ENCODE results near the gene FUT8.

Gene FUT8

DNA sequence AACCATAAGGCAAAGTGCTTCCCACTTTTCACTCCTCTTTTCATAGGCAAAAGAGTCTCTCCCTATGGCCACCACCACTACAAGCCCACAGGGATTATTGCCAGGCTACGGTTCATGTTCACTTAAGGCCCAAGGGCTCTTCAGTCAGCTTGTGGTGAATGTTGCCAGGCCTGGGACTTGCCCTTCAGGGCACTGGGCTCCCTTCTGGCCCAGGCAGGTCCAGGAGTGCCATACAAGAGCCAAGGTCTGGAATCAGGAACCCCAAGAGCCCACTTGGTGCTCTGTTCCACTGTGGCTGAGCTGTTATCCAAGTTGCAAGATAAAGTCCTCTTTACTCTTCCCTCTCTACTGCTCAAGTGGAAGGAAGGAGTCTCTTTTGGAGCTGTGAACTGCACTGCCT is 307.6 kb downstream of the FUT8 start:
- DNase-seq: no peak

DNA sequence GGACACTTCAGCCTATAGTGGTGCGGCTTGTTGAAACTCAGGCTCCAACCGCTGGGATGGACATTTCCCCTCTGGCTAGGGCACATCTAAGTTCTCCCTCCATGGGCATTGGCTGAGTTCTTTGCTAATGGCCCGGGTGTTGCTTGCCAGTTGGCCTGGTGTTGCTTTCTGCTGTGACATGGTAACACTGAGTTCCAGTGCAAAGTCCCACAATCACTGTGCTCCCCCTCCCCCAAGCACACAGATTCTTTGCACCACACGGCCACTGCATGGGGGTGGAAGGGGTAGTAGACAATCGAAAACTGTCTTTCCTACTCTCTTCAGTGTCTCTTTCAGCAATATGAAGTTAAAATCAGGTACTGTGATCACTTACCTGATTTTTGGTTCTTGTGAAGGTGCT is 308.2 kb downstream of the FUT8 start:
- DNase-seq: no peak

DNA sequence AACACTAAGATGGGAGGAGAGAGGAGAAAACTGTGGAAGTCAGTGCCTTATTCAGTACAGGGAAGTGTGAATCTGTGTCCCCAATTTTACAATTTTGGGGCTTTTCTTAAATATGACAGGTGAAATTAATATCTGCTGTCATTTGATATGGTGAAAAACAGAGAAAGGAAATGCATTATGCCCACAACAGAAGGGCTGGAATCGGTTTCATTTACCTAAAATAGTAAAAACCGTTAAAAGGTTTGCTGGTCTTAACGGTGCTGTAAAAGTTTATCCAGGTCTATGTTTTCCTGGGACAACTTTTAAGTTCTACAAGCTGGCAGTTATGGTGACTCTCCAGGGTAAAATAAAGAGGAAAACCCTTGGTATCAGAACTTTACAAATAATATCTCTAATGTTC is 310.8 kb downstream of the FUT8 start:
- no peak for DNase-seq

DNA sequence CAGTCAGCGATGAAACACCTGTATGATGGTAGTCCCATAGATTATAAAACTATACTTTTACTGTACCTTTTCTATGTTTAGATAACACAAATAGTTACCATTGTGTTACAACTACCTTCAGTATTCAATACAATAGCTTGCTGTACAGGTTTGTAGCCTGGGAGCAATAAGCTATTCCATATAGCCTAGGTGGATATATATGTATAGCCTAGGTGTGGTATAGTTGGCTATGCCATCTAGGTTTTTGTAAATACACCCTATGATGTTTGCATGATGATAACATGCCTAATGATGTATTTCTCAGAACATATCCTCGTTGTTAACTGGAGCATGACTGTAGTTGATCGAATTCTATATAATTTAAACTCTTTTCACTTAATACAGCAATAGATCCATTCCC is 316.1 kb downstream of the FUT8 start:
- no peak for DNase-seq

DNA sequence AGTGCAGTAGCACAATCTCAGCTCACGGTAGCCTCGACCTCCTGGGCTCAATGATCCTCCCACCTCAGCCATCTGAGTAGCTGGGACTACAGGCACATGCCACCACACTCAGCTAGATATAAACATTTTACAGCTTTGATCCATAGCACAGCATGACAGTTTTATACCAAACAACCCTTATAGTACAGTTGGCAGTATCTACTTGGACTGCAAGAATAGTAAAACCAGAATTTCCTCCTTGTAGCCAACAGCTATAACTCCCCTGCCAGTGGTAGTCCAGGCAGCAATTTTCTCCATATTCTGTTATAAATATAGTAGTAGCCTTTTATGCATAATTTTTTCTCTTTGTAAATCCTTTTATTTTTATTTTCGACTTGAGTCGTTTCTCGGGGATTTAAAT is 317.0 kb downstream of the FUT8 start:
- no peak for DNase-seq

DNA sequence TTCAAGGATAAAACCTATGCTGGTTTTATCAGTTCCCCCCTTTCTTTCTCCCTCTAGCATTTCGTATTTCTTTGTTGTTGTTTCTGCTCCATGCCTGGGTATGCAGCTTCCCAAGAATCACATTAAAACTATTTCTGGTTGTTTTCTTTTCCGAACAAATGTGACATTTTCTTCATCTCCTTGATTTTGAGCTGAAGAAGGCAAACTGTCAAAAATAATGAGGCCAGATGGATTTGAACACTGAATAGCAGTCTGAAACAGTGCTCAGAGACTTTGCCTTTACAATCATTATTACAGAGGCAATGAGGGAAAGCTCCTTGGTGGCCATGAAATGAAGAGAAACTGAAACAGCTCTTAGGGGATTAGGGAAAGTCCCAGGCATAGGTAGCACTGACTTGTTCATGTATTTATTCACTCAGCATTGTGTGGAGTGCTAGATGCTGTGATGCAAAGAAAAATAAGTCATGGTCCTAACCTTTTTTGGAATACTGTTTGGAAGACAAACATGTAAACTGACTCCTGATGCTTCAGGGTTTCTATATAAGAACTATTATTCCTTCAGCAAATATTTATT is 319.5 kb downstream of the FUT8 start:
- DNase-seq: no peak

DNA sequence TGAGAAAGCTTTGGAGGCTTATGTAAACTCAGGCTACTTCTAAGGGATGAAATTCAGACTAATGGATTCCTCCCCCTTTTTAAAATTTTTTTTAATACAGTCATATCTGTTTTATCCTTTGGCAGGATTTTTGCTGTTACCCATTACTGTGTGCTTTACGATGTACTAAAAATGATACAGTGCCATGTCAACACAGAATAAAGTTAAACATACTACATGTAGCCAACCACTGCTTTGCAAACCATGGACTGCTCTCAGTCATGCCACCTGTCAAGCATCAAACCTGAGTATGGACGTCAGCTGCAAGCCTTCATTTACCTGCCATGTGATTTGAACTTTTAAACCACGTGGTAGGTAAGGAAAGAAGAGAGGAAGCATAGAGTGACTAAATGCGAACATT is 325.8 kb downstream of the FUT8 start:
- DNase-seq: no peak

DNA sequence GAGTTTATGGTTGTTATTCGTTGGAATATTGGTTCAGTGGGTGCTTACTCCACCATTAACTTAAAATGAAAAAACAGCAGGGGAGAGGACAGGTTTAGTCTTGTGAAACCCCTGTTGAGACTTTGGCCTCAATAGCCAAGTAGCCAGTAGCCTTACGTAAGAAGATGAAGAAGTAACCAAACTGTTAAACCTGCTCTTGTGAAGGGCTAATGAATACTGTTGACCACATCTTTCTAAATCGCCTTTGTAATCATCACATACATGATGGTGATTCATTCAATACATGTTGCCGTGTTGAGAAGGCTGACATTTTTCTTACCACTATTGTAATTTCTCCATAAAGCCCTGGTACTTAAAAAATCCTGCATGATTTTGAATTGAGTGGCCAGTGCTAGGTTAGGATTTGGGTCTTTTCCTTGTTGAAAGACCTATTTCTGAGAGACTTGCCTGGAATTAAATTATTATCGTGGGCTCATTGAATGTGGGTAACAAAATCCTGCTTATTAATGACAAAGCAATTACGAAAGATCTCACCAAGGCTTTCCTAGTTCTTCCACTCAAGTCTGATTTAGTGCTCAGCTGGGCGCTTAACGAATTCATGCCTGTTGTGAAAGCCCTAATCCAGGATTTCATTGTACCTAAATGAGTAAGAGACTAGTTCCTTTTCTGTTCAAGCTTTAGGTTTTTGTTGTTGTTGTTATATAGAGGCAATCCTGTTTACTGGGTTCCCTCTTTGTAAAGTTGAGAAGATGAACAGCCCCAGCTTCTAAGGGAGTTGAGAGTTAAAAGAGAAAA is 333.1 kb downstream of the FUT8 start:
- DNase-seq: no peak

DNA sequence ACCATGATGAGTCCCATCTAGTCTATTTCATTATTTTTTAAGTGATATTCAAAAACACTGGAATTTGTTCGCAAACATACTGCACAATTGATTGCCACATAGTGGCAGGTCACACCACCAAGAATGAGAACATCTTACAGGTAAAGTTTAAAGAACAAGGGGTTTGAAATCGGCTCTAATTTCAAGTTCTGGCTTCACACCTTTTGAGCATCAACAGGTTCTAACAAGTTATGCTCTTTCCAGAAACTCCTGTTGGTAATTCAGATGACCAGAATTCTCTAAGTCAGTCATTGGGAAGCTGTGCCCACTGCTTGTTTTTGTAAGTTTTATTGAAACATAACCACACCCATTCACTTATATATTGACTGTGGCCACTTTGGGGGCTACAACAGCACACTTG is 336.3 kb downstream of the FUT8 start:
- no peak for DNase-seq

DNA sequence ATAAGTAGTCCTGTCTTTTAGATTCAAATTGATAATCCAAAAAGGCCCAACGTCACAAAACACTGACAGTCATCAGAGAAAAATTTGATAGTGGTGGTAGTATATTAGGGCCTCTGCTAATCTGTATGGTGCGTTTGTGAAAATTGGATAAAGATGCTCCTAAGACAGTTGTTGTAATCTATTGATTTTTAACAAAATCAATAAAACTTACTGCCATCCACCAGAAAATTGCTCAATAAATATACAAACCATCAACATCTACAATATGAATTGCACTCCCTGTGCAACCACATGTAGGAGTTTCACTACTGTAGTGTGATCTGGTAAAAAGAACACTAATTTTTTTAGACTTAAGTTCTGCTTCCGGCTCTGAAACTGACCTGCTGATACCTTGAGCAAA is 336.8 kb downstream of the FUT8 start:
- DNase-seq: no peak

DNA sequence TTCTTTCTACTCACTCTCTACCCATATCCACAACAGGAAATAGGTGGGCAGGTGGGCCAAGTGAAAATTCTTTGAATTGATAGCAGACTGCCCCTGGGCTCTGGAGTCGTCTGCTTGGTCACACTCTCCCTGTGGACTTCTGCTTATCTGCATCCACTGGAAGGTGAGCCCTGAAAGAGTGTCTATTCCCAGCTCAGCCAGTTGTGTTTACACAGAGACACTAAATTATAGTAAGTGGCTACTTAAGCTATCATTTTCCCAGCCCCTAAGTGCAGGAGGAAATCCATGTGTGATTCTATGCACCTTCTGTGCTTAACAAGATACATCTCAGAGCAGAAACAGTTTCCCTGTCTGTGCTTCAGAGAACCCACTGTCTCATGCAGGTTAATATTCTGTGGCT is 338.4 kb downstream of the FUT8 start:
- no peak for DNase-seq

DNA sequence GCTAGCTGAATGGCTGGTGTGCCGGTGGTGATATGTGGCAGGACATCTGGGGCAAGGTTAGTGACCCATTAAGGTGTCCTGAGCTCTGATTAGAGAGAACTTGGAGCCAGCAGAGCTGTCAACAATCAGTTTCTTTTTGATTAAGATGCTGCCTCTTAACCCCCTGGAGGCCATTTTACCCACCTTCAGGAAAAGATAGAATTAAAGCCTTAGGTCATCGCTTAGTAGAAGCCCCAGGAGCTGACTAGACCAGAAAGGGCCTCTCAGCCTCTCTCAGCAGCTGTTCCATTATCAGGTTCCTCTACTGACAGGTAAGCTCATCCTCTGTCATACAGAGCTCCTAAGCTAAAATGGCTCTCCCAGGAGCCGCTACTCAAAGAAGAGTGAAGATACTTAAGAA is 339.0 kb downstream of the FUT8 start:
- no peak for DNase-seq

DNA sequence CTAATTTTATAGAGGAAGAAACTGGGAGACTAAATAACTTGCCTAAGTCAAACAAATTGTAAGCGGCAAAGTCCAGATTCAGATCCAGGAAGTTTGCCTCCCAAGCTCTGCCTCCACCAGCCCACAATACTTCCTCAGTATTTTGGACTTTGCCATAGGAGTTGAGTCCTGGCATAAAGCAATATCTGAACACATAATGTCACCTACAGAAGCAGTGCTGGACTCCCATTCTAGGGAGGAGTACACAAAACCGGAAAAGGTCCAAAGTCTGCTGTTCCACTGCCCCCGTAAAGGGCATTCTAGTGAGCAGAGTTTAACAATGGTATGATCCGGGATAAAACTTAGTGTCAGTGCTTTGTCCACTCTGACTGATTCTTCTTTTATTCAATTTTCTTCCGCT is 340.5 kb downstream of the FUT8 start:
- no peak for DNase-seq

DNA sequence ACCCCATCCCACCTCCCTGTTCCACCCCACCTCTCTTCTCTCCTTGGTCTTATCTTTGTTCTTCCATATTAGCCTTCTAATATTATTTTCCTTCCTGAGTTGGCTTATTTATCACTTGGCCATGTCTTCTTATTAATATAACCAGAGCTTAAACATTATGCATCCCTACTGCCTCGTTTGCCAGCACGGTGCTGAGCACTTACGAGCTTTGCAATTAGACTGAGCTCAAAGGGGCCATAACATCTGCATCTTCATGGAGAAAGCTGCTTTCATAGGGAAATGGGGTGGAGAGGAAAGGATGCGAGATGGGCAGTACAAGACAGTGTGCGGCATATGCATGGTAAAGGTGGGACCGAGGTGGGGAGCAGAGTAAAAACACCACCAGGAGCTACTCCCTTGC is 342.8 kb downstream of the FUT8 start:
- DNase-seq: no peak

DNA sequence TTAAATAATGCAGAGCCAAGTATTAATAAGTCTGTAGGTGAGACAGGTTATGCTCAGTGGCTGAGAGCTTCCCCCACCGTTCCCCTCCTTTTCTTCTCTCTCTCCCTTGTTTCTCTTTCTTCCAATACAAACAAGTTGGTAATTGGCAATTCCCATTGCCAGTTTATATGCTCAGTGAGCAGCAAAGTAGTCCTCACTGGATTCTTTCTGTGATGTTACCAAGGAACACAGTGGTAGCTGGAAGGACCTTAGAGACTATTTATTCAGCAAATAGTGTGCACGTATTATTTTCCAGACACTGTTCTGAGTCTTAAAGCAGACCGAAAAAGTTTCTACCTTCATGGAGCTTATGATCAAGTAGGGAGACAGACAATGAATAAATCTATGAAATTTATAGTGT is 344.4 kb downstream of the FUT8 start:
- no peak for DNase-seq

DNA sequence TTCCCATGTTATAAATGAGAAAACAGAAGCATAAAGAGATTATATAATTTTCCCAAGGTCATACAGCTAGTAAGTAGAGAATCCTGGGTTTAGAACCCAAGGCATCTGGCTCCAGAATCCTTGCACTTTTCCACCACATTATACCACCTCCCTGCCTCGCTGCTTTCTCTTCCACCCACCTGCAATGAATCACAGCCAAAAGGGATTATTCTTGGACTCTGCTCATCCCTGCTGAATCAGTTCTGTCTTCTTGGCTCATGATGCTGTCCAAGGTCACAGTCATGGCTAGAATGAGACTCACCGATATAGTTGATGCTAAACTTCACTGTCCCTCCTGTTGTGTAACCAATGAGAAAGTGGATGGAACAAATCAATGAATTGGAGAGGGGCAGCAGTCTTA is 356.6 kb downstream of the FUT8 start:
- DNase-seq: no peak

DNA sequence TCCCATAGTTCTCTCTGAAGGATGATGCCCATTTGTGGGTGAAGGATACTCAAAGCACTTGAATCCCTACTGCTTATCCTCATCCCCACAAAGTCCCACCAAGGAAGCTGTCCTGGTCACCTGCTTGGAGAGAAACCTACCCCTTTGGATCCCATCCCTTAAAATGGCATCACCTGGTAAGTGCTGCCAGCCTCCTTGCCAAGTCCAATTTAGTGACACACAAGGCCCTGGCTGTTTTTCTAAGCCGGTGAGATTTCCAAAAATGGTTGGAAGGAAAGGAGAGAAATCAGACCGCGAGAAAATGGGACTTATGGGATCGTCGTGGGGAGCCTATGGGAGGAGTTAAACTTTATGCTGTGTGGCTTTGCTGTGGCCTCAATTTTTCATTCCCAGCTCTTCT is 358.2 kb downstream of the FUT8 start:
- DNase-seq: no peak

DNA sequence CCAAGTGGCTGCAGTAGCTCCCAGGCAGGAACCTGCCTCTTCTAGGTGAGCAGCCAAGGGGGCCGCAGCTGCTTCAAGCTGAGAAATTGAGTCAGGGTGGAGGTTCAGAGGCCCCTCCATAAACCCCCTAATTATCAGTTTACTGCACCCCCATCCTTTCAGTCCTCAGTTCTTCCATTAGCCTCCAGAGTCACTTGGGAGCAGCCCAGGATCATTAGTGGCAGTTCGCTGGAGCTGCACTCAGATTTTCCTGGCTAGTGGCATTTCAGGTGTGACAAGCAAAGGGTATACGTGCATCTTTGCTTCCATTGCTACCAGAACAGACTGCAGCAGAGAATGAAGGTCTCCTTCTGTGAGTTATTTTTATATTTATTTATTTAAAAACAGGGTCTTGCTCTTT is 358.7 kb downstream of the FUT8 start:
- DNase-seq: no peak

DNA sequence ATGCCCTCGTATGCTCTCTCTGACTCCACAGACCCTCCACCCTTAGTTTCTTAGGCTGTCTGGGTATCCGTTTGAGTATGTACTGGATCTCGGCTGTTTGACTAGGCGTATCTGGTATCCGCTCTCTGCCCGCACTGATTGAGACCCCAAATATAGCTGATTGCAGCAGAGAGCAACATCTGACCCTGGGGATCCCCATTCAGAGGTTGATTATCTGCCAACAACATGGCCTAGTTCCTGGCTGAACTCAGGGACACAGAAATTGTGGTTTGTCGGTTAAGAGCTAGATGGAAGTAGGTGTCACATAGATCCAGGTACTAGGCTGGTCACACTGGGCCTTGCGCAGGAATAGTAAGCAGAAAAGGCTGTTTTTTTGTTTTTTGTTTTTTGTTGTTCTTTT is 359.9 kb downstream of the FUT8 start:
- DNase-seq: no peak

DNA sequence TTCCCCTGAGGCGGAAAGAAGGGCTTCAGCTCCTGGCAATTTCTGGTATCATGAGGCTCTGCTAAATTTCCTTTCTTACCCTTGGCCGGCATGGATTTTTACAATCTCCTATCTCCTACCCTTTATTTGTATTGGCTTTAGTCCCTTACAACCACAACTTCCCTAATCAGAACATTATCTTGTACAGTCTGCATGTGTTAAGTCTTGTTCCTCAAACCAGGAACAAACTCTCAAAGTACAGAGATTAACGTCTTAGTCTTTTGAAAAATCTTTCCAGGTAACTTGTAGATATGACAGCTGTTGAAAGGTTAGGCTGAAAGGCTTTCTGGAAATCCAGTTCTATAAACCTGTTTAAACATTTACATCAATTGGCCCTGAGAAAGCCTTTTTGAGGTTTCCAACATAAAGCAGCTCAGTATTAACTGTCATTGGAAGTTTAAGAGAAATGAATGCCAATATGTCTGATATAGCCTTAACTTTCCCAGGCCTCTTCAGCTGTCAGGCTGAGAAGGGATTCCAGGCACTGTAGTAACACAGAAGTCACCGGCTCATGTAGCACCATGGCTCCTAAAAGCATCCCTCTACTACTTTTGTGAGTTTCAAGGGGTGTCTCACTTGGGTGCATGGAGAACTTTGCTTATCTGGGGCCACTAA is 360.5 kb downstream of the FUT8 start:
- DNase-seq: no peak

DNA sequence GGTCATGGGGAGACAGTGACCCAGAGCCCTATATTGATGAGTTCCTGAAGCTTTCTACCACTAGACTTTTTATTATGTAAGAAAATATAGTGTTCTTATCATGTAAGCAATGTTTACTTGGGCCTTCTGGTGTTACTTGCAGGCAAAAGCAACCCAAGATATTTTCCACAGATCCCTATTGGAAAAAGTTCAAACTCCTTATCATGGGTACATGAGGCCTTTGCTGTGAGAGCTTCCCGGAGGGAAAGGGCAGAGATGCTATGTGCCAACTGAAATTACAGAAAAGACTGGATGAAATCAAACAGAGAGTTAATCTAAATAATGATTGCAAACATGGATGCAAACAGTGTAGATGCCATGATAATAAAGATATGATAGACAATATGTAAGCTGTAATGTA is 361.5 kb downstream of the FUT8 start:
- DNase-seq: no peak

DNA sequence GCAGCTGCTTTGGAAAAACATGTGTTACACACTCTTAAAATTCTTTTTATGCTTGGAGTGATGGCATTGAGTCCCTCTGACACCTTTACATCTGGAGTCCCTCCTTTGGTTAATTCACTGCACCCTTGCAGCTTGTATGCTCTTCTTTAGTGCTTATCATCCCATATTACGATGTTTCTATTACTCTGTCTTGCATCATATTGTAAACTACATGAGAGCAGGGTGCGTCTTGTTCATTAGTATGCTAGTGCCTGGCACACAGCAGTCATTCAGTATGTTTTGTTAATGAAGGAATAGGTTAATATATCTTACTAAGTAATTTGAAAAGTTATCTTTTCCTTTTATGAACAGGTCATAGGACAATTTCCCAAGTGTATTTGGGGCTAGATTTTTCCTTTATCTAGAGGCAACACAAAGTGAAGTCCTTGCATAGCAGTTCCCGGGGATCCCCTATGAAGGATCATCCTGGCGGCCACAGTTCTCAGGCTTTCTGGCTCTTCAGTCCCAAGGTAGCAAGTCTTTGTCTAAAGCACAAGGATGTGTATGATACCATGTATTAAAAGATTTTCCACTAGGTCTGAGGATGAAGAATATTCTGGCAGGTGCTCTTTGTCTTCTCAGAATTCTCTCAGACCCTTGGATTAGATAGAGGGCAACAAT is 363.8 kb downstream of the FUT8 start:
- no peak for DNase-seq

DNA sequence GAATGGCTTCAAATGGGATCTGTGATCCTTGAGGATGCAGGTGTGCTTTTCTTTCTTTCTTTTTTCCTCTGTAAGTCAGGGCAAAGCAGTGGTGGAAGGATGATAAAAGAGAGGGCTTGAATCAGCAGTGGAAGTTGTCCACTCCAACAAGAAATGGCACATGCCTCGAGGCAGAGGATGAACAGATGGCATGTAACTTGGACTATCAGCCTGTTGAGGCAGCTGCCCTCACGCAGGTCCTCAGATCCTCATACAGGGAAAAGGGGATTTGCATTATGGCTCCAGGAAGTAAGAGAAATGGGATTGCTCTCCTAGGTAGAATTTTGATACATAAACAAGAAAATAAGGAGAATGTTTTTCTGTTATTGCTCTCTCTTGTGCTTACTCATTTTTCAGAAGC is 368.0 kb downstream of the FUT8 start:
- no peak for DNase-seq

DNA sequence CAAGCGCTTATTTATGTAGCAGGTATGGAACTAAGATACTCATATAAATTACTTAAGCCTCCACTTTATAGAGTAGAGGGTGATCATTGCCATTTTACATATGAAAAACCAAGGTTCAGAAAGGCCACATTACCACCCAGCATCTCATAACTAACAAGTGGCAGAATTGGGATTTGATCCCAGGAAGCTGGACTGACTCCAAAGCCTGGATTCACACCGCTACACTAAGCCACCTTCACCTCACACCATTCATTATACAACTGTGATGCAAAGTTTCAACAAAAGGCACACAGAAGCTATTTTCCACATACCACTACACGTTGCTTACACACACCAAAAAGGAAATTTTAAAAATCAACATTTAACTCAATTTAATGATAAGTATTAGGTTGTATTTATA is 370.6 kb downstream of the FUT8 start:
- no peak for DNase-seq
